WTC11 (cell line): ENCODE results near the gene CHST3. TPM values are rescaled to one million over a fixed set of nuclear protein-coding genes. Genes with fewer than 3 reads are reported as not detected.

Experiments used
- ATAC-seq: fragments of 200-7000 bp; cut with Tn5 transposase; 2 replicates; pipeline ENCODE4 v1.10.0; 2021; ENCODE audit warnings: mild to moderate bottlenecking, moderate library complexity
- CTCF ChIA-PET: fragments of 300-600 bp; sonication (Branson Sonifier 250); formaldehyde crosslinking; loops from one replicate; lab custom pipeline; 2021; ENCODE audit warnings: antibody characterized with exemption; lab: Charles Lee
- POLR2A ChIA-PET: fragments of 350-600 bp; sonication (Branson Sonifier 250); formaldehyde crosslinking; loops from one replicate; lab custom pipeline; 2021; ENCODE audit warnings: antibody characterized with exemption; lab: Charles Lee
- DNase-seq: peaks from one replicate; pipeline ENCODE4 v3.0.0; 2021; ENCODE audit warnings: low spot score
- H3K27ac Mint-ChIP-seq: 2 replicates; pipeline ENCODE4 v1.8.0; 2021; ENCODE audit warnings: mixed read lengths
- H3K27me3 Mint-ChIP-seq: 2 replicates; pipeline ENCODE4 v1.8.0; 2021; ENCODE audit warnings: low read depth, mild to moderate bottlenecking, moderate library complexity, mixed read lengths
- H3K36me3 Mint-ChIP-seq: 2 replicates; pipeline ENCODE4 v1.8.0; 2021; ENCODE audit warnings: mixed read lengths
- H3K4me1 Mint-ChIP-seq: 2 replicates; pipeline ENCODE4 v1.8.0; 2022; ENCODE audit warnings: mixed read lengths
- H3K4me3 Mint-ChIP-seq: 2 replicates; pipeline ENCODE4 v1.8.0; 2021; ENCODE audit warnings: mild to moderate bottlenecking, moderate library complexity, mixed read lengths
- H3K9me3 Mint-ChIP-seq: 2 replicates; pipeline ENCODE4 v1.8.0; 2021; ENCODE audit warnings: mixed read lengths
- AFF4 ChIP-seq: sonication (generic); formaldehyde crosslinking; IDR thresholded peaks from 2 replicates; pipeline ENCODE4 v1.8.1; 2023; ENCODE audit warnings: mild to moderate bottlenecking, missing genetic modification reagents, borderline replicate concordance
- AR ChIP-seq: fragments of 250-450 bp; sonication (Bioruptor Pico); IDR thresholded peaks from 2 replicates; pipeline ENCODE4 v1.9.0; 2021; ENCODE audit warnings: mild to moderate bottlenecking
- ATF3 ChIP-seq: sonication (generic); formaldehyde crosslinking; conservative IDR thresholded peaks from 2 replicates; pipeline ENCODE4 v1.8.1; 2022; ENCODE audit warnings: mild to moderate bottlenecking, missing genetic modification reagents
- CDX4 ChIP-seq: fragments of 250-450 bp; sonication (Bioruptor Pico); IDR thresholded peaks from 2 replicates; pipeline ENCODE4 v1.9.0; 2021; ENCODE audit warnings: moderate library complexity, mild to moderate bottlenecking, inconsistent platforms, borderline replicate concordance
- GTF2I ChIP-seq: fragments of 250-450 bp; sonication (Bioruptor Pico); conservative IDR thresholded peaks from 2 replicates; pipeline ENCODE4 v1.4.0; 2021; ENCODE audit warnings: mild to moderate bottlenecking
- NFATC4 ChIP-seq: fragments of 250-450 bp; sonication (Bioruptor Pico); IDR thresholded peaks from 2 replicates; pipeline ENCODE4 v1.9.0; 2021; ENCODE audit warnings: mild to moderate bottlenecking
- NFYB ChIP-seq: sonication (generic); formaldehyde crosslinking; conservative IDR thresholded peaks from 2 replicates; pipeline ENCODE4 v1.8.0; 2022; ENCODE audit warnings: low read depth, missing genetic modification reagents
- NR3C1 ChIP-seq: sonication (generic); formaldehyde crosslinking; conservative IDR thresholded peaks from 2 replicates; pipeline ENCODE4 v1.8.1; 2023; ENCODE audit warnings: low read depth, mild to moderate bottlenecking, missing genetic modification reagents
- PREB ChIP-seq: sonication (generic); formaldehyde crosslinking; IDR thresholded peaks from 2 replicates; pipeline ENCODE4 v1.8.1; 2022; ENCODE audit warnings: mild to moderate bottlenecking, missing genetic modification reagents, moderate library complexity, borderline replicate concordance
- RELA ChIP-seq: sonication (generic); formaldehyde crosslinking; IDR thresholded peaks from 2 replicates; pipeline ENCODE4 v1.8.1; 2022; ENCODE audit warnings: missing genetic modification reagents, mild to moderate bottlenecking, borderline replicate concordance
- SOX15 ChIP-seq: fragments of 250-450 bp; sonication (Bioruptor Pico); IDR thresholded peaks from 2 replicates; pipeline ENCODE4 v1.9.0; 2021; ENCODE audit warnings: mild to moderate bottlenecking
- TEAD1 ChIP-seq: sonication (generic); formaldehyde crosslinking; IDR thresholded peaks from 2 replicates; pipeline ENCODE4 v1.8.0; 2022; ENCODE audit warnings: mild to moderate bottlenecking, missing genetic modification reagents
- USF2 ChIP-seq: sonication (generic); formaldehyde crosslinking; IDR thresholded peaks from 2 replicates; pipeline ENCODE4 v1.8.1; 2023; ENCODE audit warnings: mild to moderate bottlenecking, missing genetic modification reagents, moderate library complexity
- ZBTB43 ChIP-seq: sonication (generic); formaldehyde crosslinking; IDR thresholded peaks from 2 replicates; pipeline ENCODE4 v1.8.1; 2023; ENCODE audit warnings: mild to moderate bottlenecking, missing genetic modification reagents
- ZMAT4 ChIP-seq: fragments of 250-450 bp; sonication (Bioruptor Pico); IDR thresholded peaks from 2 replicates; pipeline ENCODE4 v1.9.0; 2021; ENCODE audit warnings: mild to moderate bottlenecking
- ZNF263 ChIP-seq: sonication (generic); formaldehyde crosslinking; IDR thresholded peaks from 2 replicates; pipeline ENCODE4 v1.8.1; 2022; ENCODE audit warnings: low read depth, mild to moderate bottlenecking, moderate library complexity, missing genetic modification reagents
- total RNA-seq: library from RNA; stranded (reverse); gene quantifications from 3 replicates; pipeline ENCODE4 v1.2.3, GENCODE V29; 2021

The CHST3 gene
- total RNA-seq, 1 experiment from 2014 or later: 7.0 TPM

GRCh38 chr10:72048450-72049124, 84.4 kb downstream of the CHST3 start (continued):
- TF ChIP-seq ZBTB43 (CRISPR knock-in tag): no peak
- no peak for TF ChIP-seq NR3C1 (CRISPR knock-in tag)
- no peak for TF ChIP-seq NFYB (CRISPR knock-in tag)
- TF ChIP-seq ZNF263 (CRISPR knock-in tag): no peak
- TF ChIP-seq, all 79 proteins: peak for 3

- CTCF ChIA-PET: interaction anchor here (1.0 to 4.3 kb wide), 27 partner anchors 8 to 281 kb away, joined by 3 to 84 read pairs (median 13); partner anchors contain the start of genes CHST3, SPOCK2 and VSIR
- peaks cover 3% of the 10 kb centered on the region; the same call in 1 of the 2 replicates for H3K27me3 Mint-ChIP-seq
- H3K36me3 Mint-ChIP-seq: no peaks in the 10 kb centered on the region
- no peak overlapping the region for H3K27ac Mint-ChIP-seq
- H3K4me1 Mint-ChIP-seq: peaks cover 7% of the 10 kb centered on the region
- DNase-seq (no peak), ATAC-seq (no peak)
- no peak overlapping the region for H3K4me3 Mint-ChIP-seq
- TF ChIP-seq AFF4: no peak
- TF ChIP-seq CDX4: no peak
- no peak for TF ChIP-seq TEAD1 (CRISPR knock-in tag)
- TF ChIP-seq ZMAT4 (CRISPR knock-in tag): no peak
- TF ChIP-seq PREB (CRISPR knock-in tag): no peak
- no peak for TF ChIP-seq RELA (CRISPR knock-in tag)
- TF ChIP-seq GTF2I (CRISPR knock-in tag): no peak
- no peak for TF ChIP-seq NFATC4 (CRISPR knock-in tag)
- TF ChIP-seq USF2 (CRISPR knock-in tag): no peak
- TF ChIP-seq ATF3 (CRISPR knock-in tag): no peak
- TF ChIP-seq SOX15 (CRISPR knock-in tag): no peak
- TF ChIP-seq AR: no peak
- TF ChIP-seq, all 79 proteins: peak for 0
- peaks cover 7% of the 10 kb centered on the region for H3K9me3 Mint-ChIP-seq
- POLR2A ChIA-PET: no interaction called here
These were observed 85.3 kb downstream of the CHST3 start for GRCh38 chr10:72049472-72049871.
